HCT116 (cell line): Measurements from ENCODE around the gene MAP2K3. TPM values are rescaled to one million over a fixed set of nuclear protein-coding genes. Genes with fewer than 3 reads are reported as not detected.
"Not testable (repeated sequence)": the region's sequence is repeated elsewhere in the genome, so short reads cannot be mapped to it uniquely, and the experiment has no call there.

ENCODE experiments used
- ATAC-seq: fragments of 200-7000 bp; cut with Tn5 transposase; 2 replicates; pipeline ENCODE4 v1.9.1; 2020; ENCODE audit warnings: mild to moderate bottlenecking, moderate library complexity
- BruUV-seq: library from RNA; stranded (reverse); fragments of 400-500 nt; replicated peaks from 2 replicates; lab custom pipeline; 2021; lab: Mats Ljungman, UMichigan
- CTCF ChIA-PET: fragments of 300-600 bp; sonication (Branson Sonifier 250); formaldehyde crosslinking; loops from one replicate; lab custom pipeline; 2021; ENCODE audit warnings: antibody characterized with exemption; lab: Charles Lee
- POLR2A ChIA-PET: fragments of 300-600, 350-600 bp; sonication (Branson Sonifier 250); formaldehyde crosslinking; loops from one replicate; lab custom pipeline; 2021; ENCODE audit warnings: antibody characterized with exemption; lab: Charles Lee
- RAD21 ChIA-PET, 2 experiments: fragments of 300-600 bp; sonication (Branson Sonifier 250); formaldehyde crosslinking; loops; one replicate each; lab custom pipeline; 2023; ENCODE audit warnings: low total read pairs in 2 of 2; ENCODE audit not compliant: uncharacterized antibody in 2 of 2, unreplicated experiment in 2 of 2, low non-redundant PET in 1 of 2; lab: Charles Lee
- DNase-seq: peaks from one replicate; pipeline ENCODE4 v3.0.0-alpha.2; 2010; ENCODE audit warnings: low read depth, low spot score
- H2AFZ ChIP-seq: fragments of 200-600 bp; shearing (Covaris generic), sonication (generic); 2 replicates; pipeline ENCODE4 v1.6.1; 2017; ENCODE audit warnings: low read depth, mixed run types, mixed read lengths, antibody characterized with exemption, low read length; ENCODE audit not compliant: poor library complexity, severe bottlenecking
- H3K27ac ChIP-seq: 2 replicates; pipeline ENCODE4 v1.5.1; 2012; ENCODE audit warnings: low read depth, low read length
- H3K27me3 ChIP-seq: fragments of 200-600 bp; sonication (generic); 2 replicates; pipeline ENCODE4 v1.6.1; 2016; ENCODE audit warnings: mixed run types, low read length, mixed read lengths; ENCODE audit not compliant: insufficient read depth
- H3K36me3 ChIP-seq, 2 experiments: fragments of 200-500 bp in 1 of 2; fragments of 200-600 bp in 1 of 2; sonication (Bioruptor generic) in 1 of 2; sonication (generic) in 1 of 2; 2 replicates each; pipeline versions ENCODE4 v1.5.1 to v1.6.1; 2014 to 2016; ENCODE audit warnings: low read length in 2 of 2, inconsistent platforms in 1 of 2, mixed read lengths in 1 of 2, mixed run types in 1 of 2; ENCODE audit not compliant: insufficient read depth in 2 of 2, control insufficient read depth in 1 of 2
- H3K4me1 ChIP-seq, 2 experiments: fragments of 200-600 bp in 1 of 2; sonication (generic) in 1 of 2; 2 replicates each; pipeline versions ENCODE4 v1.5.1 to v1.6.1; 2012 to 2017; ENCODE audit warnings: low read length in 2 of 2, inconsistent platforms in 1 of 2, mild to moderate bottlenecking in 1 of 2, mixed read lengths in 1 of 2, mixed run types in 1 of 2, moderate library complexity in 1 of 2; ENCODE audit not compliant: insufficient read depth in 2 of 2, control insufficient read depth in 1 of 2
- H3K4me2 ChIP-seq: fragments of 200-600 bp; sonication (generic); 2 replicates; pipeline ENCODE4 v1.6.1; 2017; ENCODE audit warnings: mixed run types, low read length, mixed read lengths
- H3K4me3 ChIP-seq, 2 experiments: fragments of 200-600 bp in 1 of 2; sonication (generic) in 1 of 2; replicated peaks in 1 of 2; 2 replicates each; pipeline ENCODE4 v1.5.1; 2011 to 2016; ENCODE audit warnings: low read length in 2 of 2, control low read depth in 1 of 2, low read depth in 1 of 2, mild to moderate bottlenecking in 1 of 2, mixed read lengths in 1 of 2, mixed run types in 1 of 2
- H3K79me2 ChIP-seq: fragments of 200-600 bp; sonication (generic); 2 replicates; pipeline ENCODE4 v1.6.1; 2017; ENCODE audit warnings: mild to moderate bottlenecking, mixed run types, low read length, moderate library complexity, mixed read lengths; ENCODE audit not compliant: insufficient read depth
- H3K9ac ChIP-seq: fragments of 200-600 bp; sonication (generic); 2 replicates; pipeline ENCODE4 v1.6.1; 2016; ENCODE audit warnings: low read length, mixed read lengths
- H3K9me2 ChIP-seq: fragments of 200-600 bp; sonication (generic), shearing (Covaris generic); 2 replicates; pipeline ENCODE4 v1.6.1; 2017; ENCODE audit warnings: mixed run types, mild to moderate bottlenecking, moderate library complexity; ENCODE audit not compliant: insufficient read depth
- H3K9me3 ChIP-seq, 2 experiments: fragments of 200-500 bp in 1 of 2; fragments of 200-600 bp in 1 of 2; sonication (Bioruptor generic) in 1 of 2; sonication (generic) in 1 of 2; 2 replicates each; pipeline ENCODE4 v1.6.1; 2014 to 2017; ENCODE audit warnings: low read length in 2 of 2, mixed read lengths in 2 of 2, inconsistent platforms in 1 of 2, low read depth in 1 of 2, mild to moderate bottlenecking in 1 of 2, mixed run types in 1 of 2, moderate library complexity in 1 of 2; ENCODE audit not compliant: control insufficient read depth in 1 of 2, insufficient read depth in 1 of 2
- H4K20me1 ChIP-seq: fragments of 200-600 bp; sonication (generic), shearing (Covaris generic); 2 replicates; pipeline ENCODE4 v1.6.1; 2017; ENCODE audit warnings: mixed run types, mild to moderate bottlenecking, moderate library complexity; ENCODE audit not compliant: insufficient read depth
- ATF3 ChIP-seq: IDR thresholded peaks from 2 replicates; pipeline ENCODE4 v1.6.1; 2012
- CTCF ChIP-seq, 3 experiments: fragments of 200-600 bp in 1 of 3; sonication (generic) in 1 of 3; IDR thresholded peaks in 2 of 3; conservative IDR thresholded peaks in 1 of 3; 2 replicates each; pipeline ENCODE4 v1.5.1; 2012 to 2017; ENCODE audit warnings: low read depth in 2 of 3, low read length in 2 of 3, antibody characterized with exemption in 1 of 3, borderline replicate concordance in 1 of 3, control low read depth in 1 of 3, mild to moderate bottlenecking in 1 of 3, mixed read lengths in 1 of 3, mixed run types in 1 of 3, moderate library complexity in 1 of 3; ENCODE audit not compliant: insufficient read depth in 1 of 3
- MAX ChIP-seq: IDR thresholded peaks from 2 replicates; pipeline ENCODE4 v1.6.1; 2012
- POLR2AphosphoS5 ChIP-seq: IDR thresholded peaks from 2 replicates; pipeline ENCODE4 v1.6.1; 2011; ENCODE audit warnings: mild to moderate bottlenecking, low read depth, low read length, moderate library complexity
- RAD21 ChIP-seq: IDR thresholded peaks from 2 replicates; pipeline ENCODE4 v1.6.1; 2012; ENCODE audit warnings: low read depth, mild to moderate bottlenecking
- TCF7L2 ChIP-seq: IDR thresholded peaks from 2 replicates; pipeline ENCODE4 v1.7.0; 2011; ENCODE audit warnings: borderline replicate concordance, inconsistent platforms; ENCODE audit not compliant: insufficient read depth, insufficient read length; ENCODE audit errors: extremely low read depth
- intact Hi-C: fragments of 100-400 bp; cut with micrococcal nuclease; formaldehyde crosslinking; loops from 2 replicates; pipeline ENCODE4 v1.10.0; 2022
- total RNA-seq: library from RNA; stranded (reverse); gene quantifications from one replicate; pipeline ENCODE4 v1.2.1, GENCODE V29; 2021; ENCODE audit not compliant: unreplicated experiment

MAP2K3 gene
- total RNA-seq, 1 experiment from 2014 or later: 96.7 TPM

- no peaks in the 10 kb centered on the region for H3K79me2 ChIP-seq
- no peak overlapping the region for H2AFZ ChIP-seq
- H4K20me1 ChIP-seq: no peaks in the 10 kb centered on the region
- TF ChIP-seq TCF7L2 (no peak), CTCF (IDR thresholded peaks at IDR 0.05 in 2 of 3, conservative IDR thresholded peaks at IDR 0.05 in 1 of 3; ENCODE audit: borderline replicate concordance in 1 of 3, insufficient read depth in 1 of 3, low read depth in 2 of 3, low read length in 2 of 3) (no peak), ATF3 (no peak), RAD21 (no peak), POLR2AphosphoS5 (no peak), MAX (no peak)
- H3K4me1 ChIP-seq: peaks cover 6 to 17% of the 10 kb centered on the region in 2 experiments; a peak in 3 of 4 replicates
- no peaks in the 10 kb centered on the region for H3K27me3 ChIP-seq
- POLR2A ChIA-PET: no interaction called here
- intact Hi-C loops: no loop called here
- no peak overlapping the region for H3K4me3 ChIP-seq
- H3K9me2 ChIP-seq: no peaks in the 10 kb centered on the region
- no peaks in the 10 kb centered on the region for H3K36me3 ChIP-seq
- RAD21 ChIA-PET: no interaction called here
- BruUV-seq: no TSS peak
- no peak overlapping the region for H3K27ac ChIP-seq
- DNase-seq: no peak
- no peak for ATAC-seq
- no peaks in the 10 kb centered on the region for H3K9me3 ChIP-seq
- no peak overlapping the region for H3K9ac ChIP-seq
- CTCF ChIA-PET: no interaction called here
- H3K4me2 ChIP-seq: no peak overlapping the region
These were observed 54.5 kb downstream of the MAP2K3 start for GRCh38 chr17:21339011-21339410.

GRCh38 chr17:21339571-21339970 lies 55.1 kb downstream of the MAP2K3 start:
- DNase-seq: not testable (repeated sequence)

GRCh38 chr17:21340407-21340806 lies 55.9 kb downstream of the MAP2K3 start:
- H3K27me3 ChIP-seq, H3K36me3 ChIP-seq, H3K9me3 ChIP-seq, H3K9ac ChIP-seq, BruUV-seq, DNase-seq, H3K9me2 ChIP-seq, intact Hi-C loops, H3K79me2 ChIP-seq, ATAC-seq, RAD21 ChIA-PET, H3K27ac ChIP-seq, H4K20me1 ChIP-seq, POLR2A ChIA-PET, H3K4me3 ChIP-seq, CTCF ChIA-PET, H3K4me2 ChIP-seq, H2AFZ ChIP-seq: not testable (repeated sequence)
- H3K4me1 ChIP-seq: peaks cover 6 to 17% of the 10 kb centered on the region in 2 experiments; a peak in 3 of 4 replicates

More at GRCh38 chr17:21339571-21339970, 55.1 kb downstream of the MAP2K3 start:
- BruUV-seq, ATAC-seq, H3K4me3 ChIP-seq, H3K9ac ChIP-seq, H4K20me1 ChIP-seq, H3K4me2 ChIP-seq, RAD21 ChIA-PET, H2AFZ ChIP-seq, CTCF ChIA-PET, intact Hi-C loops, H3K9me2 ChIP-seq, H3K36me3 ChIP-seq, H3K9me3 ChIP-seq, H3K27me3 ChIP-seq, H3K27ac ChIP-seq, H3K79me2 ChIP-seq: not testable (repeated sequence)
- POLR2A ChIA-PET: interaction anchor here (0.7 kb wide), 1 partner anchor 60 kb away, joined by 3 read pairs; no protein-coding TSS in a partner anchor
- H3K4me1 ChIP-seq: peaks cover 6 to 17% of the 10 kb centered on the region in 2 experiments; a peak in 3 of 4 replicates
